Measurements from ENCODE around the gene CEACAM8.

DNA sequence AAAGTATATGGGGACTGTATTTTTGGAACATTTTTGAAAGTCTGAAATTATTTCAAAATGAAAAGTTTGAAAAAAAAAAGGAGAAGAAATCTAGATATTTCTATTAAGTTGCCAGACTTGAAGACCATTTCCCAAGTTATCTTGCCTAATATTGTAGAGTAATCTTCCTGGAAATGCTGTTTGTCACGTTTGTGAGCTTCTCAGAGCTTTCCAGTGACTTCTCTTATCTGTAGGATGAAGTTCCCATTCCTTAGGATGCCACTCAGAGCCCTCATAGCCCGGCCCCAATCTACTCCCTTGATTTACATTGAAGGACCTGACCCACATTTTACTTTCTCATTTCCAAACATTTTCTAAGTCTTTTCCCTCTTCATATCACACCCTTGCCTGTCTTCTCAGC, 23.6 kb downstream of the CEACAM8 start:
- TF ChIP-seq, protein P1, sequence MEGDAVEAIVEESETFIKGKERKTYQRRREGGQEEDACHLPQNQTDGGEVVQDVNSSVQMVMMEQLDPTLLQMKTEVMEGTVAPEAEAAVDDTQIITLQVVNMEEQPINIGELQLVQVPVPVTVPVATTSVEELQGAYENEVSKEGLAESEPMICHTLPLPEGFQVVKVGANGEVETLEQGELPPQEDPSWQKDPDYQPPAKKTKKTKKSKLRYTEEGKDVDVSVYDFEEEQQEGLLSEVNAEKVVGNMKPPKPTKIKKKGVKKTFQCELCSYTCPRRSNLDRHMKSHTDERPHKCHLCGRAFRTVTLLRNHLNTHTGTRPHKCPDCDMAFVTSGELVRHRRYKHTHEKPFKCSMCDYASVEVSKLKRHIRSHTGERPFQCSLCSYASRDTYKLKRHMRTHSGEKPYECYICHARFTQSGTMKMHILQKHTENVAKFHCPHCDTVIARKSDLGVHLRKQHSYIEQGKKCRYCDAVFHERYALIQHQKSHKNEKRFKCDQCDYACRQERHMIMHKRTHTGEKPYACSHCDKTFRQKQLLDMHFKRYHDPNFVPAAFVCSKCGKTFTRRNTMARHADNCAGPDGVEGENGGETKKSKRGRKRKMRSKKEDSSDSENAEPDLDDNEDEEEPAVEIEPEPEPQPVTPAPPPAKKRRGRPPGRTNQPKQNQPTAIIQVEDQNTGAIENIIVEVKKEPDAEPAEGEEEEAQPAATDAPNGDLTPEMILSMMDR (IDR thresholded peaks at IDR 0.05; ENCODE audit: extremely low read depth in 1 of 2, insufficient read depth in 1 of 2, low read depth in 1 of 2, low read length in 2 of 2): no peak
- TF ChIP-seq GATA2 (IDR thresholded peaks at IDR 0.05; ENCODE audit: insufficient read depth, insufficient read length, low read depth, low read length): no peak
- no peak for TF ChIP-seq EZH2 (IDR thresholded peaks at IDR 0.05; ENCODE audit: borderline replicate concordance, low read depth, low read length, severe bottlenecking)

All from endothelial cell of umbilical vein (primary cell).